GM18502 (cell line): Measurements from ENCODE around the gene CHST10.
"Not testable (repeated sequence)": the region's sequence is repeated elsewhere in the genome, so short reads cannot be mapped to it uniquely, and the experiment has no call there.

Source experiments
- ATAC-seq: cut with Tn5 transposase; IDR thresholded peaks from one replicate; pipeline ENCODE4 v1.9.1; 2021; ENCODE audit warnings: mild to moderate bottlenecking; ENCODE audit not compliant: unreplicated experiment, poor library complexity

Gene CHST10

DNA sequence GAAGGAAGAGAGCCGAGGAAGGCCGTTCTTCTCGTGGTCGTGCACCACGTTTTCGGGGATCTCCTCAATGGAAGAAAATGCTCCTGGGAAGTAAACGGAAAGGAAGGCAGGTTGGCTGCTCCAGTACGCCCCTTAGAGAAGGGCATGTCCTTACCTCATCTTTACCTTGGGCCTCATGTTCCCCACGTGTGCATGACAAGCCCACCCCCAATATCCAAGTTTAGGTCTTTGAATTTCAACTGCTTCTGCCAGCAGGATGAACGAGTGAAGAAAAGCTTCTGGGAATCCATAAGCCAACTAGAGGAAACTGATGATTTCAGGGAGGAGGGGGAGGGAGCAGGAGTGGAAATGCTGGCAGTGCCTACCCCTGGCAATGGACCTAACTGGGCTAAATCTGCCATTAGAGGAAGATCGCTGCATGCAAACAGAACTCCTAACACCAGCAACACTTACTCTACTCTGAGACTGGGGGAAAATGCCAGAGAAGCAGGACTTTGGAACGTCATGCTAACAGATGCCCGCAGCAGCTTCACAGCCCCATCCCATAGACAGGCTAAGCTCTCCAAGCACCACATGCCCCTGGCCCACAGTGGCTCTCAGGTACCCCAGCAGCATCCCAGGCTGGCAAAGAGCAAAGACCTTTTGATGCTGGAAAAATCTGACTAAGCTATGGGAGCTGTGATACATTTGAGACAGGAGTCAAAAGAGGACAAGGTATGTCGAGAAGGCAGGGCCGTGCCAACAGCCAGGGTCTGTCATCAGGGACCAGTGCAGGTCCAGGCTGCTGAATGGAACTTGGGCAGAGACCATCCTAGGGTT is 21.7 kb downstream of the CHST10 start:
- ATAC-seq = no peak

DNA sequence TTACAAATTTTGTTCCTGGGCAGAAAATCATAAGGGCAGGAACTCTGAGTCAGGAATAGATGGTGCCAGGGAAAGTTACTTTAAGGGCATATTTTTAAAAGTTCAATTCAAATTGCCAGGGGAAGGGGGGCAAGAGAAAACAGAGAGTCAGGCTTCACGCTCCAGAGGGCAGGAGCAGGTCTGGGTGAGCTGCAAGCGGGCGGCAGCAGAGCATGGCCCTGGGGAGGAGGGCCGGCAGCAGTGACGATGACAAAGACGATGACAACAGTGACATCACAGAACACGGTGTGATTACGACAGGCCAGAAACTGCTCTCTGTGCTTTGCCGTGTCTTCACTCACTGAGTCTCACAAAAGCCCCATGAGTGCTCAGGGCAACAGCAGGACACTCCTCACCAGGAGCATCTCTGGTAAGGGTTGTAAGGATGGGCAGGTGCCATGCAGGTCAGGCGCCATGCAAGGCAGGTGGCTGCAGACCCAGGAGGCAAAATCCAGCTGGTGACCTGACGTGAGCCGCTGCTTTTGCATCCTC is 23.3 kb downstream of the CHST10 start:
- peak; percentile 50 for ATAC-seq

DNA sequence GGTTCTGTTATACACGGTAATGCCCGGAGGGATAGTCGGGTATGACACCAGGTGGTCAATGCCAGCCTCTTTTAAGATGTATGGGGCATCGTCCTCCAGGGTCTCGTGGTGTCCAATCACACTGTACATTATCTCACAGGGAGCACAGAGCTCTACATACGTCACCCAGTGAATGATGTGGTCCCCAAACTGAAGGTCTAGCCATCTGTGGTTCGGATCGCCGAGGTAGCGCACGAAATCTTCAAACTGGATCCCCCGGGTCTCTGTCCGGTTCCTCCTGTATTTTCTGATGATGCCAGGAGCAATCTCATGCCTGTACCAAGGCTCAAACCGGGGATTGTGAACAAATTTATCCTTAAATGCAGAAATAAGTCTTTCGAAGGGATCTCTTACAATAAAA is 24.1 kb downstream of the CHST10 start:
- ATAC-seq = no peak

GRCh38 chr2:100392715-100393114 is 24.8 kb downstream of the CHST10 start:
- ATAC-seq = no peak

DNA sequence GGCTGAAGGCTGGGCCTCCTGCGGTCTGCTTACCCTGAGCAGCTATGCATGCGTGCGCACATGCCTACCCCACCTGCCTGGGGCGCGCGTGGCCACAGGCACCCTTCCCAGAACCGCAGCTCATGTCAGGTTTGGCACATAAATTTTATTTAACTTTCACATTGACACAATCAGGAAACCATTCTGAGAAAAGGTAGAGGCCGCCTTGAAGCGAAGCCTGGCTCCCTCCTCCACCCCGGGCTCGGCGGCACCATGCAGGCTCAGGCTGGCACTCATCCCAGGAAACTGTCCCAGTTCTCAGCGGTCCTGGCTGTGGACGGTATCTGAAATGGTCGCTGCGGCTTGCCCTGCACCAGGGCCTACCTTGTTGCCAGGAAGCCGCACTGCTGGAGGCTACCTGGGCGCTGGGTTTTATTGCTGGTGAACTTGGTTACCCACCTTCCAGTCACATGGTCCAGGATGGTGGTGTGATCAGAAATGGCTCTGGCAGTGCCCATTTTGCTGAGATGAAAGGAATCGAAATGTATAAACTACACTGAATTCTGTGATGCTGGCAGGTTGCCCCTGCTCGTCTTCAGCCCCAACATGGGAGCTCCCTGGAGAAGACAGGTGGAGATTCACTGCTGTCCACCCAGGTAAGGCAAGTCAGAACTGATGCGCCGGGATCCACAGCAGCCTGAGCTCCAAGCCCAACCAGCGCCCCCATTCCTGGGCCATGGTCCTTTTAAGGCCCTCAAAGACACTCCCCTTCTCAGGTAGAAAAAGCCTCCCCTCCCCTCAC is 25.5 kb downstream of the CHST10 start:
- ATAC-seq = no peak

- no peak for ATAC-seq
Observed at GRCh38 chr2:100390001-100390940, 27.2 kb downstream of the CHST10 start.

DNA sequence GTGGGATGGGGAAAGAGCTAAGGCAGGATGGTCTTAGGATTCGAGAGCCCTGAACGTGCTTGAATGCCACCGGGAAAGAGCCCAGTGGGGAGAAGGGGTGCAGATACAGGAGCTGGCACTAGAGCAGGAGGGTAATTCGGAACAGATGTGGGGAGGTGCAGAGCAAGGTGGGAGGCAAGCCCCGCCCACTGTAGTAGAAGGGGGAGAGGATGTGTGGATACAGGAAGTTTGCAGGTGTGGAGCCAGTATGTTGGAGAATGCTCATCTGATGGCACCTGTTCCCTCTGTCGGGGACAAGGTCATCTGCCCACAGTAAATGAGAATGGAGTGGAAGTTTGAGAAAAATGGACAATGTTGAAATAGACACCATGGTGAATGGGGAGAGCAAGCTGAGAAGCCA is 28.8 kb downstream of the CHST10 start:
- ATAC-seq = no peak

DNA sequence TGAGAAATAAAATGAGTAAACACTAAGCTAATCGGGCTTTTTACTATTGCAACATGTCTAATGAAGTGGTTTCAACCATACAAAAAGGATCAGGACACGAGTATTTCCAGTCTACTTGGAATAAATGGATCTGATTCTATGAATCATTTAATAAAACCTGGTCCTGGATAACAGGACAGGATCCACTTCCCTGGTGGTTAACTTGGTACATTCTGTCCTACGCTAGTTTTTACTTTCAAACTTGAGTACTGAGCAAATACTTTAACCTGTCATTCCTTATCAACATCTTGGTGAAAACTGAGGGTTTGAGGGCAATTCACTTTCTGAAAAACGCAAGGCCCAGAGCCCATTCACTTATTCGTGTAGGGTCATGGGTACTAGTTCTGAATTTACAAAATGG is 33.5 kb downstream of the CHST10 start:
- no peak for ATAC-seq

- no peak for ATAC-seq
Observed at GRCh38 chr2:100383306-100383705, 34.2 kb downstream of the CHST10 start.

- peak; percentile 79 for ATAC-seq
Observed at GRCh38 chr2:100381240-100381639, 36.2 kb downstream of the CHST10 start.

- no peak for ATAC-seq
Observed at GRCh38 chr2:100380681-100381080, 36.8 kb downstream of the CHST10 start.

DNA sequence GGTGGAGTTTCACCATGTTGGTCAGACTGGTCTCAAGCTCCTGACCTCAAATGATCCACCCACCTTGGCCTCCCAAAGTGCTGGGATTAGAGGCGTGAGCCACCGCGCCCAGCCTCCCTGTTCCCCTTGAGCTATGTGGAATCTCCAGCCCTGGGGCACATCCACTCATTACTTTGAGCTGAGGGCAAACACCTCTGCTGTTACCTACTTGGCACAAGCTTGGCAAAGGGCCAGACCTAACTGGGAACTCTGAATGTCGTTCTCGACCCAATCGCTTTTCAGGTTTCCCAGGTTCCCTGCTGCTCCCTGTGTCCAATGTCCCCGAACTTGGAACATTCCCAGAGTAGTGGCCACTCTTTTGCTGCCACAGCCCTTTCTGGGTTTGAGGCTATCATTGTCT is 40.6 kb downstream of the CHST10 start:
- no peak for ATAC-seq

- ATAC-seq = no peak
Observed at GRCh38 chr2:100367163-100367562, 50.3 kb downstream of the CHST10 start.

DNA sequence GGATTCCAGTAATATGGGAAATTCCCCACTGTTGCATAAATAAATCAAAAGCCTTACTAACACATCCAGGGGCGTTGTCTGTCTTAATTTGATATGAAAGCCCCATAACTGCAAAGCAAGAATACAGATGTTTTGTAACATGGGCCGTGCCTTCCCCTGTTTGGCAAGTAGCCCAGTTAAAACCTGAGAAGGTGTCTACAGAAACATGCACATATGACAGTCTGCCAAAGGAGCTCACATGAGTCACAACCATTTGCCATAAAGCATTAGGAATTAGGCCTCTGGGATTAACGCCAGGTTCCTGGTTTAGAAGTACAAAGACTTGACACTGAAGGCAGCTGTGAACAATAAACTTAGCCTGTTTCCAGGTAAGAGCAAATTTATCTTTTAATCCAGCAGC is 52.0 kb downstream of the CHST10 start:
- ATAC-seq = no peak

DNA sequence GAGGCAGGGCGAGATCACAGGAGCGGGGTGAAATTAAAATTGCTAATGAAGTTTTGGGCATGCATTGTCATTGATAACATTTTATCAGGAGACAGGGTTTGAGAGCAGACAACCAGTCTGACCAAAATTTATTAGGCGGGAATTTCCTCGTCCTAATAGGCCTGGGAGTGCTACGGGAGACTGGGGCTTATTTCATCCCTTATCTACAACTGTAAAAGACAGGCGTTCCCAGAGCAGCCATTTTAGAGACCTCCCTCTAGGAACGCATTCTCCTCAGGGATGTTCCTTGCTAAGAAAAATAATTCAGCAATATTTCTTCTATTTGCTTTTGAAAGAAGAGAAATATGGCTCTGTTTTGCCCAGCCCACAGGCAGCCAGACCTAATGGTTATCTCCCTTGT is 55.2 kb downstream of the CHST10 start:
- not testable (repeated sequence) for ATAC-seq

- no peak for ATAC-seq
Observed at GRCh38 chr2:100359576-100359975, 57.9 kb downstream of the CHST10 start.

GRCh38 chr2:100358554-100358953 is 58.9 kb downstream of the CHST10 start:
- ATAC-seq = no peak

DNA sequence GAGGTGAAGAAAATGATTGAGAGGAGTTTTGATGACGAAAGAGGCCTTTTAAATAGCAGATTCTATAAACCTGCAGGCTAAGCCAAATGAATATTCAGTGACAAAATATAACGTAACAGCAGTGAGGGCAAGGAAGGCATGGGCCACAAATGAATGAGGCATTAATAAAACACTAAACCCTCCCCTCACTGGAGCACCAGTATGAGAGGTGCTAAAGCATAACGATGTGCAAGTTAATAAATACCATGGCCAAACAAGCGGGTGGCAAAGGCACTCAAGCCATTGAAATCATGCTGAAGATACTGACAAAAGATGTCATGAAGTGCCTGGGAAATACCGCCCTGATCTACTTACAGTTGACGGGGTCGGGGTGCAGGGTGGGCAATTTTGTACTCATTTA is 64.9 kb downstream of the CHST10 start:
- no peak for ATAC-seq

DNA sequence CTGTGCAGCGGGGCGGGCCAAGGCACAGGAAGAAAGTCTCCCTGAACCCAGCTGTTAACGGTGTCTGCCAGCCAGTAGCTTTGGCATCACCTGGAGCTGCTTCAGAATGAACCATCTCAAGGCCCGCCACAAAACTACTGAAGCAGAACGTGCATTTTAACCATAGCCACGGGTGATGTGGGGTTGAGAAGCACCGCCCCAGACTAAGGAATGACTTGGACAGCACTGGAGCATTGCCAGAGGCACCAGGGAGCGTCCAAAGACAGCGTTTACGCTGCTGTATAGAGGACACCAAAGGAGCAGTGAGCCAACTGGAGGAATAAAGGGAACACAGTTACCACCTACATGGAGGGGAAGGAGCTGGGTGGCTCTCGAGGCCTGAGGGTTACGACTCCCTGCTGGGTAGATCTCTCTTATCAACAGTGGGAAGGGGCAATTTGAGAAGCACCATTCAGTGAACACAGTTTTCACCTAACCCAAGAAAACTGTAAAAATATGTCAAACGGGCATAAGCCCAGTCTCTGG is 66.7 kb downstream of the CHST10 start:
- no peak for ATAC-seq

- not testable (repeated sequence) for ATAC-seq
Observed at GRCh38 chr2:100345144-100345543, 72.3 kb downstream of the CHST10 start.
